OCI-M2 (cell line): ENCODE results near the gene ZMYND12.
A peak's percentile ranks its signal among the peaks of the same experiment; 100 is the strongest.
"Not testable (repeated sequence)": the region's sequence is repeated elsewhere in the genome, so short reads cannot be mapped to it uniquely, and the experiment has no call there.

Experiments
- DNase-seq: peaks from one replicate; lab custom pipeline; 2025; ENCODE audit not compliant: unreplicated experiment; lab: John Stamatoyannopoulos, UW

ZMYND12 gene

GRCh38 chr1:42456010-42456753 lies at the start of gene ZMYND12, which contains the start of gene PPCS:
Gene ZMYND12, minus strand, starts transcription at chr1:42456022. Its CDS starts 25 bp downstream, at chr1:42455997.
Gene PPCS, plus strand, starts transcription at chr1:42456543. Its CDS starts 23 bp downstream, at chr1:42456566.
- DNase-seq, result no peak

GRCh38 chr1:42504535-42505128 lies 48.8 kb upstream of the ZMYND12 start:
- no peak for DNase-seq

GRCh38 chr1:42502031-42502430 lies 46.2 kb upstream of the ZMYND12 start:
- DNase-seq, result not testable (repeated sequence)

- no peak for DNase-seq
These were observed 34.4 kb upstream of the ZMYND12 start for GRCh38 chr1:42490237-42490636.

- DNase-seq, result no peak
These were observed 28.6 kb upstream of the ZMYND12 start for GRCh38 chr1:42484382-42484781.

GRCh38 chr1:42482635-42483153 lies 26.9 kb upstream of the ZMYND12 start:
- no peak for DNase-seq

- no peak for DNase-seq
These were observed 25.1 kb upstream of the ZMYND12 start for GRCh38 chr1:42480921-42481320.

- no peak for DNase-seq
These were observed 23.8 kb upstream of the ZMYND12 start for GRCh38 chr1:42479621-42480020.

GRCh38 chr1:42477775-42478174 lies 22.0 kb upstream of the ZMYND12 start:
- DNase-seq, result no peak

GRCh38 chr1:42477354-42477753 lies 21.5 kb upstream of the ZMYND12 start:
- not testable (repeated sequence) for DNase-seq

- DNase-seq, result no peak
These were observed 20.8 kb upstream of the ZMYND12 start for GRCh38 chr1:42476605-42477004.

- DNase-seq, result no peak
These were observed 13.9 kb upstream of the ZMYND12 start for GRCh38 chr1:42469727-42470126.

- no peak for DNase-seq
These were observed 10.2 kb upstream of the ZMYND12 start for GRCh38 chr1:42466030-42466429.

GRCh38 chr1:42463921-42464320 lies 8.1 kb upstream of the ZMYND12 start:
- no peak for DNase-seq

GRCh38 chr1:42462828-42463763 lies 7.3 kb upstream of the ZMYND12 start, which contains the start of gene CCDC30:
Gene CCDC30, plus strand, starts transcription at chr1:42463286. Its CDS starts 17,266 bp downstream, at chr1:42480552.
- DNase-seq, result peak; percentile 43

- DNase-seq, result no peak
These were observed 5.4 kb upstream of the ZMYND12 start for GRCh38 chr1:42461196-42461595.

GRCh38 chr1:42456754-42457089 lies 900 bp upstream of the ZMYND12 start:
- DNase-seq, result no peak

GRCh38 chr1:42454403-42454802 lies 1.4 kb downstream of the ZMYND12 start:
- DNase-seq, result no peak

- no peak for DNase-seq
These were observed 2.4 kb downstream of the ZMYND12 start for GRCh38 chr1:42453386-42453785.

- DNase-seq, result no peak
These were observed 5.8 kb downstream of the ZMYND12 start for GRCh38 chr1:42450061-42450460.

- DNase-seq, result no peak
These were observed 6.6 kb downstream of the ZMYND12 start for GRCh38 chr1:42449256-42449655.
